BJ (cell line): ENCODE measurements around the gene SMC5. TPM values are rescaled to one million over a fixed set of nuclear protein-coding genes. Genes with fewer than 3 reads are reported as not detected.

Source experiments
- CTCF ChIA-PET: fragments of 350-600 bp; formaldehyde crosslinking; extraction: SDS; loops from one replicate; lab custom pipeline; 2021; ENCODE audit warnings: antibody characterized with exemption, inconsistent platforms; lab: Yijun Ruan, JAX
- POLR2A ChIA-PET: fragments of 300-600 bp; sonication (Branson Sonifier 250); formaldehyde crosslinking; extraction: SDS; loops from one replicate; lab custom pipeline; 2021; ENCODE audit warnings: antibody characterized with exemption; lab: Charles Lee
- DNase-seq: peaks from one replicate; pipeline ENCODE4 v3.0.0-alpha.2; 2011; ENCODE audit warnings: low read depth
- H3K27me3 ChIP-seq: 2 replicates; pipeline ENCODE4 v1.6.0; 2011; ENCODE audit warnings: low read length; ENCODE audit not compliant: control insufficient read depth, insufficient read depth
- H3K36me3 ChIP-seq: 2 replicates; pipeline ENCODE4 v1.5.1; 2011; ENCODE audit warnings: low read length; ENCODE audit not compliant: control insufficient read depth, insufficient read depth
- H3K4me3 ChIP-seq: 2 replicates; pipeline ENCODE4 v1.5.1; 2011; ENCODE audit warnings: low read depth, mild to moderate bottlenecking, control low read depth, low read length
- polyA plus RNA-seq: library from polyadenylated mRNA; depleted of rRNA; stranded (reverse); fragments of >200 nt; gene quantifications from 2 replicates; pipeline ENCODE4 v1.2.3, GENCODE V29; 2011; rRNA removed
- small RNA-seq: library from RNA; depleted of rRNA; stranded (forward); fragments of <200 nt; gene quantifications from one replicate; pipeline ENCODE3, GENCODE V24; 2012; ENCODE audit warnings: low replicate concordance, low read depth; ENCODE audit not compliant: insufficient read length
- TF ChIP-seq, protein P1 (sequence below): IDR thresholded peaks from 2 replicates; pipeline ENCODE4 v1.5.1; 2011; ENCODE audit warnings: low read depth, mild to moderate bottlenecking, control low read depth, inconsistent platforms, low read length, moderate library complexity; ENCODE audit not compliant: insufficient read depth

The SMC5 gene
- polyA plus RNA-seq, 1 experiment = 7.9 TPM

DNA sequence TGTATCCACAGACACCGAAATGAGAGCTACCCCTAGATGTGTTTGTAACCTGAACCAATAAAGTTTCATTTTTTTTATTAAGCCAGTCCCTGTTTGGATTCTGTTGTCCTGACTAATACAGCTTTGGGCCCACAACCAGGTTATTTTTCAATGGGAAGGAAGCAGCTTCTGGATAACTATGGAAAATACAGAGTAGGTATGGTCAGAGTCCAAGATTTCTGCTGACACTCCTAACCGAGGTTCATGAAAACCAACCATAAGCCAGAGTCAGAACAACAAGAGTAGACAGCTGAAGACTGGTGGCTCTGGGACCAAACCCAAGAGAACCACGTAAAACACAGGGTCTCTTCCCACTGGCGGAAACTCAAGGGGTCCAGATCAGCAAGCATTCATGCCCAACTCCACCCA, 144.8 kb downstream of the SMC5 start:
- Histone ChIP-seq H3K27me3 (no peaks in the 10 kb centered on the region), H3K36me3 (peaks cover 2% of the 10 kb centered on the region), H3K4me3 (no peak overlapping the region)
- ChIA-PET CTCF (interaction anchor here (0.7 to 2.1 kb wide), 3 partner anchors 55 to 199 kb away, joined by 3 to 5 read pairs (median 3); no protein-coding TSS in a partner anchor), POLR2A (interaction anchor here (0.8 kb wide), 1 partner anchor 14 kb away, joined by 4 read pairs; no protein-coding TSS in a partner anchor)
- no peak for DNase-seq
- TF ChIP-seq, protein P1, sequence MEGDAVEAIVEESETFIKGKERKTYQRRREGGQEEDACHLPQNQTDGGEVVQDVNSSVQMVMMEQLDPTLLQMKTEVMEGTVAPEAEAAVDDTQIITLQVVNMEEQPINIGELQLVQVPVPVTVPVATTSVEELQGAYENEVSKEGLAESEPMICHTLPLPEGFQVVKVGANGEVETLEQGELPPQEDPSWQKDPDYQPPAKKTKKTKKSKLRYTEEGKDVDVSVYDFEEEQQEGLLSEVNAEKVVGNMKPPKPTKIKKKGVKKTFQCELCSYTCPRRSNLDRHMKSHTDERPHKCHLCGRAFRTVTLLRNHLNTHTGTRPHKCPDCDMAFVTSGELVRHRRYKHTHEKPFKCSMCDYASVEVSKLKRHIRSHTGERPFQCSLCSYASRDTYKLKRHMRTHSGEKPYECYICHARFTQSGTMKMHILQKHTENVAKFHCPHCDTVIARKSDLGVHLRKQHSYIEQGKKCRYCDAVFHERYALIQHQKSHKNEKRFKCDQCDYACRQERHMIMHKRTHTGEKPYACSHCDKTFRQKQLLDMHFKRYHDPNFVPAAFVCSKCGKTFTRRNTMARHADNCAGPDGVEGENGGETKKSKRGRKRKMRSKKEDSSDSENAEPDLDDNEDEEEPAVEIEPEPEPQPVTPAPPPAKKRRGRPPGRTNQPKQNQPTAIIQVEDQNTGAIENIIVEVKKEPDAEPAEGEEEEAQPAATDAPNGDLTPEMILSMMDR = no peak

DNA sequence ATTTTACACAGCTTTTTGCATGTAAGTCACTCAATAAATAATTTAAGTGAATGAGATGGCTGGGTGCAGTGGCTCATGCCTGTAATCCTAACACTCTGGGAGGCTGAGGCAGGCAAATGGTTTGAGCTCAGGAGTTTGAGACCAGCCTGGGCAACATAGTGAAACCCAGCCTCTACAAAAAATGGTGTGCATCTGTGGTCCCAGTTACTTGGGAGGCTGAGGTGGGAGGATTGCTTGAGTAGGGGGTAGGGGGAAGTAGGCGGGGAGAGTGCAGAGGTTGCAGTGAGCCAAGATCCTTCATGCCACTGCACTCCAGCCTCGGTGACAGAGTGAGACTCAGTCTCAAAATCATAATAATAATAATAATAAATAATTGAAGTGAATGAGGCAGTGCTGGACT, 145.5 kb downstream of the SMC5 start:
- no peak for DNase-seq
- ChIA-PET CTCF (interaction anchor here (0.7 to 1.4 kb wide), 4 partner anchors 14 to 64 kb away, joined by 3 read pairs; no protein-coding TSS in a partner anchor), POLR2A (interaction anchor here (0.8 kb wide), 1 partner anchor 14 kb away, joined by 4 read pairs; no protein-coding TSS in a partner anchor)
- H3K36me3 ChIP-seq = peaks cover 2% of the 10 kb centered on the region
- TF ChIP-seq, protein P1 = no peak
- H3K27me3 ChIP-seq = no peaks in the 10 kb centered on the region
- H3K4me3 ChIP-seq = no peak overlapping the region

Small RNA genes lying within 50 kb of the gene (small RNA-seq; reads per million reads assigned to genes)
- gene RF00019 = not detected

Other genes starting within 250 kb of the SMC5 start
- 28.0 and 35.8 TPM in 2 replicates for gene MAMDC2, start 215.1 kb upstream of the SMC5 start, polyA plus RNA-seq
- 29.2 and 32.7 TPM in 2 replicates for gene KLF9, start 155.7 kb downstream of the SMC5 start, polyA plus RNA-seq